ENCODE results near the gene PLD6.

DNA sequence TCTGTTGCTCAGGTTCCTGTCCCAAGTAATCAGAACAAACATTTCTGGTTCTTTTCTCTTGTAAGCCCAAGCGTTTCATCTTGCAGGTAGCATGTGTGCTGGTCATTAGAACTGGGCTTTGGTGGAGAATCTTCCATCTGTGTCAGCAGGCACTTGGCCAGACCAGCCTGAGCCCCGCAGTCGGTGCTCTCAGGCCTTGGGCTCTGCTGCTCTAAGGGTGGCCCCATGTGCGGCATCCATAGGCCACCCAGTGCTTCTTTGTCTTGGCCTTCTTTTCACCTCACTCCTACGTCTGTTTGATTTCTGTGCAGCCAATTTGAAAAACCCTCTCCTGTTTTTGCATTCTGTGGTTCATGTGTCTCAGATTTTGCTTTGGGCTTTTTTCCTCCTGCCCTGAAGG lies 51.6 kb downstream of the PLD6 start:
- TF ChIP-seq L3MBTL2 (conservative IDR thresholded peaks at IDR 0.05) (no peak), FOXA1 (IDR thresholded peaks at IDR 0.05) (no peak), SUZ12 (IDR thresholded peaks at IDR 0.05) (no peak), NFRKB (IDR thresholded peaks at IDR 0.05) (no peak), BHLHE40 (IDR thresholded peaks at IDR 0.05; ENCODE audit: borderline replicate concordance) (no peak), FOXM1 (IDR thresholded peaks at IDR 0.05; ENCODE audit: borderline replicate concordance) (no peak), CTBP1 (IDR thresholded peaks at IDR 0.05; ENCODE audit: borderline replicate concordance) (no peak), SP1 (IDR thresholded peaks at IDR 0.05) (no peak)
- TF ChIP-seq, protein P1, sequence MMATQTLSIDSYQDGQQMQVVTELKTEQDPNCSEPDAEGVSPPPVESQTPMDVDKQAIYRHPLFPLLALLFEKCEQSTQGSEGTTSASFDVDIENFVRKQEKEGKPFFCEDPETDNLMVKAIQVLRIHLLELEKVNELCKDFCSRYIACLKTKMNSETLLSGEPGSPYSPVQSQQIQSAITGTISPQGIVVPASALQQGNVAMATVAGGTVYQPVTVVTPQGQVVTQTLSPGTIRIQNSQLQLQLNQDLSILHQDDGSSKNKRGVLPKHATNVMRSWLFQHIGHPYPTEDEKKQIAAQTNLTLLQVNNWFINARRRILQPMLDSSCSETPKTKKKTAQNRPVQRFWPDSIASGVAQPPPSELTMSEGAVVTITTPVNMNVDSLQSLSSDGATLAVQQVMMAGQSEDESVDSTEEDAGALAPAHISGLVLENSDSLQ (IDR thresholded peaks at IDR 0.05): no peak

Measured in HEK293T (cell line).